Subcutaneous adipose tissue (tissue), 4 donors: ENCODE data around the gene ZNF563. TPM values are rescaled to one million over a fixed set of nuclear protein-coding genes. Genes with fewer than 3 reads are reported as not detected.

Experiments
- total RNA-seq, 4 donors: library from RNA; depleted of rRNA; stranded (reverse); fragments of >200 nt; gene quantifications; one replicate each; pipeline ENCODE4 v1.1.0, GENCODE V29; 2016
- TF ChIP-seq, protein P1 (sequence below): fragments of 450-650 bp; IDR thresholded peaks from one replicate; pipeline ENCODE4 v1.5.1; 2016; ENCODE audit warnings: low read depth, mild to moderate bottlenecking, control low read depth, antibody characterized with exemption, moderate library complexity

ZNF563 gene
- 1 to 10 TPM; 4.4 to 6.8 (median 5.3) TPM for total RNA-seq

DNA sequence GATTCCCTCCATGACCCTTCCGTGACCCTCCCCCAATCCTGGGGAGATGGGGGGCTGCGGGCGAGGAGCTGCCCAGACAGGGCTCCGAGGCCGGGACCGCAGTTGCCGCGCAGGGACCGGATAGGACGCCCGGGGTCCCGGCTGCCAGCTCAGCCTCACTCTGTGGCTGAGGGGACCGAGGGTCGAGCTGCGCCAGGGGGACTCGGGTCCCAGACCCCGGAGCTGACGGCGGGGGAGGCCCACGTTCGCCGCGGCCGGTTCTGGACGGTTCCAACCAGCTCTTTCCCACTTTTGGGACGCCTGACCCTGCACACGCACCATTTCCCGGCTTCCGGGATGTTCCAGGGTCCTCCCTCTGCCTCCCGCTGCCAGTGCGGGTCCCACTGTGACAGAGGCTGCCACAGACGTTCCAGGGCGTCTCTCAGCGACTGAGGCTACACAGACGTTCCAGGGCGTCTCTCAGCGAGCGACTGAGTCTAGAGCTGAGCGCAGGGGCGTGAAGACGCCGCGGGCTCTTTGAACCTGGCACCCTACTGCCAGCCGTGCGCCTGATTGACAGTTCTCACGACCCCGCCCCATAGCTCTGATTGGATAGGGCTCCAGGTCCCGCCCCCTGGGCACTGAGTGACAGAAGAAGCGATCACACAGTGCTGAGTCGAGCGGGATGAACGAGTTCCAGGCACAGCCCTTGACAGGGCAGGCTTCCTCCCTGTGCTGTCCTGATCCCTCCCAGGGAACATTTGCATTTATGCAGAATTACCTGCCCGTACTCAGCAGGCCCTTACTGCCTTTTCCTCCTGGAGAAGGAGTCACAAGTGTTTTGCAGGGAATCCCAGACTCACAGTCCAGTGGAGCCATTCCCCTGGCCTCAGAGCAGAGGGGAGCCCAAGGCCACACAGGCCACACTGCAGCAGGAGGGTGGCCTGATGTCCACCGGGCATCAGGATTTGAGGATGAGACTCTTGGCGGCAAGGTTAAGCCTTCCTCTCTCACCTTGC, at the start of gene ZNF563:
Gene ZNF563, minus strand, starts transcription at position 472 of the 998 bp plus-strand sequence. Its CDS starts 151 bp downstream, at position 321.
- TF ChIP-seq, protein P1, sequence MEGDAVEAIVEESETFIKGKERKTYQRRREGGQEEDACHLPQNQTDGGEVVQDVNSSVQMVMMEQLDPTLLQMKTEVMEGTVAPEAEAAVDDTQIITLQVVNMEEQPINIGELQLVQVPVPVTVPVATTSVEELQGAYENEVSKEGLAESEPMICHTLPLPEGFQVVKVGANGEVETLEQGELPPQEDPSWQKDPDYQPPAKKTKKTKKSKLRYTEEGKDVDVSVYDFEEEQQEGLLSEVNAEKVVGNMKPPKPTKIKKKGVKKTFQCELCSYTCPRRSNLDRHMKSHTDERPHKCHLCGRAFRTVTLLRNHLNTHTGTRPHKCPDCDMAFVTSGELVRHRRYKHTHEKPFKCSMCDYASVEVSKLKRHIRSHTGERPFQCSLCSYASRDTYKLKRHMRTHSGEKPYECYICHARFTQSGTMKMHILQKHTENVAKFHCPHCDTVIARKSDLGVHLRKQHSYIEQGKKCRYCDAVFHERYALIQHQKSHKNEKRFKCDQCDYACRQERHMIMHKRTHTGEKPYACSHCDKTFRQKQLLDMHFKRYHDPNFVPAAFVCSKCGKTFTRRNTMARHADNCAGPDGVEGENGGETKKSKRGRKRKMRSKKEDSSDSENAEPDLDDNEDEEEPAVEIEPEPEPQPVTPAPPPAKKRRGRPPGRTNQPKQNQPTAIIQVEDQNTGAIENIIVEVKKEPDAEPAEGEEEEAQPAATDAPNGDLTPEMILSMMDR, result no peak

DNA sequence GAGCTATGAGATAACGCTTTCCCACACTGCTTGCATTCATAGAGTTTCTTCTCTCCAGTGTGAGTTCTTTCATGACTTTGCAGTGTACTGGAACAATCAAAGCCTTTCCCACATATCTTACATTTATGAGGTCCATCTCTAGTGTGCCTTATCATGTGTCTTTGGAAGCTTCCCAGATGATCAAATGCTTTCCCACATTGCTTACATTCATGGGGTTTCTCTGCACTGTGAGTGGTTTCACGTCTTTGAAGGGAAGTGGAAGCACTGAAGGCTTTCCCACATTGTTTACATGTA, 47.0 kb upstream of the ZNF563 start:
- TF ChIP-seq, protein P1, result no peak

DNA sequence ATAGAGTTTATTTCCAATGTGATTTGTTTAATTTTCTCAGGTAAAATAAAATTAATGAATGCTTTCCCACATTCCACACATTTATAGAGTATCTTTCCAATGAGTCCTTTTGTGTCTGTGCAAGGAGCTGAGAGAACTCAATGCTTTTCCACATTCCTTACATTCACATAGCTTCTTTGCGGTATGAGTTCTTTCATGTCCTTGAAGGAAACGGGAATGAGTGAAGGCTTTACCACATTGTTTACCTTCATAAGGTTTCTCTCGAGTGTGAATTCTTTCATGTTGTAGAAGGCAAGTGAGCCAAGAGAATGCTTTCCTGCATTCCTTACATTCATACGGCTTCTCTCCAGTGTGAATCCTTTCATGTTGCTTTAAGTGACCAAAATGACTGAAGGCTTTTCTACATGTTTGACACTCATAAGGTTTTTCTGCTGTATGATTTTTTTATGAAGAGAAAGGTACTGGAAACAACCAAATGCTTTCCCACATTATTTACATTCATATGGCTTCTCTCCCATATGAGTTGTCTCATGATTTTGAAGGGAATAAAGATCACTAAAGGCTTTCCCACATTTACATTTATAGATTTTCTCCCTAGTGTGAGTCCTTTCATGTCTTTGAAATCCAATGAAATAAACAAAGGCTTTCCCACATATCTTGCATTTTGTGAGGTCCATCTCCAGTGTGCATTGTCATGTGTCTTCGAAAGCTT, 46.5 kb upstream of the ZNF563 start:
- TF ChIP-seq, protein P1, result no peak

DNA sequence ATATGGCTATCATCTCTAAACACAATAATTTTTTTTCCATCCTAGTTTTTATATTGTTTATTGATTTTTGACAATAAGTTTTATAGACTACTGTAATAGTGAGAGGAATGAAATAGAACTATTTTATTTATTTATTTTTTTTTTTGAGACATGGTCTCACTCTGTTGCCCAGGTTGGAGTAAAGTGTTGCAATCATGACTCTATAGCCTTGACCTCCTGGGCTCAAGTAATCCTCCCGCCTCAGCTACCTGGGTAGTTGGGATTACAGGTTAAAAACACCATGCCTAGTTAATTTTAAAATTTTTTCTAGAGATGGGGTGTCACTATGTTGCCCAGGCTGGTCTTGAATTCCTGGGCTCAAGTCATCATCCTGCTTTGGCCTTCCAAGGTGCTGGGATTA, 40.6 kb upstream of the ZNF563 start:
- TF ChIP-seq, protein P1, result no peak

DNA sequence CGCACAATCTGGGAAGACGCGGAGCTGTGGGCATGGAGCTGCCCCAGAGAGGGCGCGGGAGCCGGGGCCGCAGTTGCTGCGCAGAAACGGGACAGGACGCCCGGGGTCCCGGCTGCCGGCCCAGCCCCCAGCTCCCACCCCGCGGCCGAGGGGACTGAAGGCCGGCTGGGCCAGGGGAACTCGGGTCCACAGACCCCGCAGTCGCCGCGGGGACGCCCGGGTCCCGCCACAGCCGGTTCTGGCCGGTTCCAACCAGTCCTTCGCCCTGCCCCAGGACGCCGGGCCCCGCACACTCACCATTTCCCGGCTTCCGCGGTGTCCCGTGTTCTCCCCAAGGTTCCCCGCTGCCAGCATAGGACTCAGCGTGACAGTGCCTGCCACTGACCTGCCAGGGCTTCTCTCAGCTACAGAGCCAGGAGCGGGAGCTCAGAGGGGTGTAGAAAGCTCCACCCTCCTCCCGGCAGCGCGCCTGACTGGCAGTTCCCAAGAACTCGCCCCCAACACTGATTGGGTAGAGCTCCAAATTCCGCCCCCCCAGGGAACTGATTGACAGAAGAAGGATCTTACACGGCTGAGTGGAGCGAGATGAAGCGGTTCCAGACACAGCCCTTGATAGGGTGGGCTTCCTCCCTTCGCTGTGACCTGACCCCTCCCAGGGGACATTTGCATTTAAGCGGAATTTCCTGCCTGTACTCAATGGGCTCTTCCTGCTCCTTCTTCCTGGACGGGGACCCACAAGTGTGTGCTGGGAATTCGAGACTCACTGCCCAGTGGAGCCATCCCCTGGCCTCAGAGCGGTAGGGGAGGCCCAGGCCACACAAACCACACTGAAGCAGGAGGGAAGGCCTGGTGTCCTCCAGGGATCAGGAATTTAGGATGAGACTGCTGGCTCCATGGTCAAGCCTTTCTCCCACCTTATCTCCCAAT, 32.1 kb upstream of the ZNF563 start, which contains the start of gene ZNF442:
Gene ZNF442, minus strand, starts transcription at position 448 of the 927 bp plus-strand sequence. CDS start 2,052 bp downstream, outside the sequence.
- TF ChIP-seq, protein P1, result no peak

DNA sequence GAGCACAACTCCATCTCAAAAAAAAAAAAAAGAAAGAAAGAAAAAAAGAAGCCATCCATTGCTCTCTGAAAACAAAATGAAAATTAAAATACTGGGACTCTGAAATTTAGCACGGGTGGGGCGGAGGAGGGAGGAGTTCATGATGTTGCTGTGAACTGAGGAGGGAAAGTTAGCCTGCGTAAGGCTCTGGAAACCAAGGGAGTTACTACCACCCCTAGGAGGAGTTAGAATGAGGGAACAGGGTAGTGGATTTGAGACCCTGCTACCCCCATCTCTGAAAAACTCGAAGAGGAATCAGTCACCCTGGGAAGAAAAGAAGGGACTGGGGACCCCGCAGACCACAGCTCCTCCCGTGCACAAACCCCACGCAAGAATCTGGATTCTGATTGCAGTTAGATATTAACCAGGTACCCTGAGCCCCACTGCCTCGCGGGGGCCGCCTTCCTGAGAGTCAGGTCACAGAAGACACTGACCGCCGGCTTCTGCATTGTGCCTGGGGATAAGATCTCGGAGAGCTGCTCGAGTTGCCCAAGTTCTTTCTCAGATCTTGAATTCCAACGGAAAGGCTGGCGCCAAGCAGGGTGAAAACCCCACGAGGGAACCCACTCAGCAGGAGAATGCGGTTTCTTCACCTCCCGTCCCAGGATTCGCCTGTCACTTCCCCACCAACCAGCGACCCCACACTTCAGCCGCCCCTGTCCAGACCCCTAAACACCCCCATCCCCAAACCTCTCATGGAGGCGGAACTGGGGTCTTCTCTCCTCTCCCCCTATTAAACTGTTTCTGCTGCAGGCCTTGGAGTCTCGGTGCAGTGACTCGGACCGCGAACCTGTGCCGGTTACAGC, 31.2 kb upstream of the ZNF563 start:
- TF ChIP-seq, protein P1, result no peak
